Left ventricle myocardium inferior (tissue), 1 donor: ENCODE measurements around the gene C9orf40. TPM values are rescaled to one million over a fixed set of nuclear protein-coding genes. Genes with fewer than 3 reads are reported as not detected.
A peak's percentile ranks its signal among the peaks of the same experiment; 100 is the strongest.

Experiments
- DNase-seq: peaks from one replicate; pipeline ENCODE4 v3.0.0-alpha.2; 2020
- H3K27ac ChIP-seq: fragments of 200-600 bp; replicated peaks from 2 replicates; pipeline ENCODE4 v1.8.0; 2021
- H3K27me3 ChIP-seq: fragments of 200-600 bp; 2 replicates; pipeline ENCODE4 v1.8.0; 2021; ENCODE audit warnings: low read depth
- H3K36me3 ChIP-seq: fragments of 200-600 bp; 2 replicates; pipeline ENCODE4 v1.8.0; 2021
- H3K4me1 ChIP-seq: fragments of 200-600 bp; 2 replicates; pipeline ENCODE4 v1.8.0; 2021
- H3K4me3 ChIP-seq: fragments of 200-600 bp; 2 replicates; pipeline ENCODE4 v1.8.0; 2021; ENCODE audit warnings: mild to moderate bottlenecking, moderate library complexity
- H3K9me3 ChIP-seq: fragments of 200-600 bp; replicated peaks from 2 replicates; pipeline ENCODE4 v1.8.0; 2021
- intact Hi-C: fragments of 100-400 bp; cut with micrococcal nuclease; formaldehyde crosslinking; loops from one replicate; pipeline ENCODE4 v1.11.0; 2022
- total RNA-seq: library from RNA; stranded (reverse); fragmentation: NEBNext Ultra II Directional; extraction: Animal tissue kit (Norgen Biotek cat#: 25700); gene quantifications from one replicate; pipeline ENCODE4 v1.2.1, GENCODE V29; 2021
- TF ChIP-seq, protein P1 (sequence below): fragments of 200-600 bp; IDR thresholded peaks from 2 replicates; pipeline ENCODE4 v1.8.0; 2021; ENCODE audit warnings: antibody characterized with exemption, mild to moderate bottlenecking, borderline replicate concordance
- donor health status: DM: no; HTN: yes; CAD: no; lungs with severe emphysema.

The C9orf40 gene
- total RNA-seq, 1 donor from 2014 or later = 2.0 TPM

DNA sequence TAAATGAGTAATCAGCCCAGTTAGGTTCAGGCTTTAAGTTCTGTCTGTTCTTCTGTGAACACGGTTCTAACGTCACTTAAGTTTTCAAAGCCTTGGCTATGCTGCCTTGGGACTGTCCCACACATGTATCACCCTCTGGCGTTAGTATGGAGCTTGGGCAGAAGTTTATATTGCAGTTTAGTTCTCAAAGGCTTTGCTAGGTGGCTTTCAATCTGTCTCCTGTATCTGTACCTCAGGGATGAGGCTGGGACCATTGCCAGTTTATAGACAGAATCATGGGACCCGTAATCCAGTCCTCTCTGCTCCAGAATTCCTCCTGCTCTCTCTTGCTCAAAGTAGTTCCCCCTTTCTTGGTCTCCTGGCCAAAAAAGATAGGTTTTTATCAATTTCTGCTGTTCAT, 12.1 kb downstream of the C9orf40 start:
- Histone ChIP-seq H3K27ac (no peak overlapping the region), H3K27me3 (no peaks in the 10 kb centered on the region), H3K9me3 (no peaks in the 10 kb centered on the region), H3K4me1 (no peaks in the 10 kb centered on the region), H3K4me3 (no peak overlapping the region), H3K36me3 (no peaks in the 10 kb centered on the region)
- TF ChIP-seq, protein P1, sequence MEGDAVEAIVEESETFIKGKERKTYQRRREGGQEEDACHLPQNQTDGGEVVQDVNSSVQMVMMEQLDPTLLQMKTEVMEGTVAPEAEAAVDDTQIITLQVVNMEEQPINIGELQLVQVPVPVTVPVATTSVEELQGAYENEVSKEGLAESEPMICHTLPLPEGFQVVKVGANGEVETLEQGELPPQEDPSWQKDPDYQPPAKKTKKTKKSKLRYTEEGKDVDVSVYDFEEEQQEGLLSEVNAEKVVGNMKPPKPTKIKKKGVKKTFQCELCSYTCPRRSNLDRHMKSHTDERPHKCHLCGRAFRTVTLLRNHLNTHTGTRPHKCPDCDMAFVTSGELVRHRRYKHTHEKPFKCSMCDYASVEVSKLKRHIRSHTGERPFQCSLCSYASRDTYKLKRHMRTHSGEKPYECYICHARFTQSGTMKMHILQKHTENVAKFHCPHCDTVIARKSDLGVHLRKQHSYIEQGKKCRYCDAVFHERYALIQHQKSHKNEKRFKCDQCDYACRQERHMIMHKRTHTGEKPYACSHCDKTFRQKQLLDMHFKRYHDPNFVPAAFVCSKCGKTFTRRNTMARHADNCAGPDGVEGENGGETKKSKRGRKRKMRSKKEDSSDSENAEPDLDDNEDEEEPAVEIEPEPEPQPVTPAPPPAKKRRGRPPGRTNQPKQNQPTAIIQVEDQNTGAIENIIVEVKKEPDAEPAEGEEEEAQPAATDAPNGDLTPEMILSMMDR = peak; percentile 20
- no peak for DNase-seq
- intact Hi-C loops = no loop called here

DNA sequence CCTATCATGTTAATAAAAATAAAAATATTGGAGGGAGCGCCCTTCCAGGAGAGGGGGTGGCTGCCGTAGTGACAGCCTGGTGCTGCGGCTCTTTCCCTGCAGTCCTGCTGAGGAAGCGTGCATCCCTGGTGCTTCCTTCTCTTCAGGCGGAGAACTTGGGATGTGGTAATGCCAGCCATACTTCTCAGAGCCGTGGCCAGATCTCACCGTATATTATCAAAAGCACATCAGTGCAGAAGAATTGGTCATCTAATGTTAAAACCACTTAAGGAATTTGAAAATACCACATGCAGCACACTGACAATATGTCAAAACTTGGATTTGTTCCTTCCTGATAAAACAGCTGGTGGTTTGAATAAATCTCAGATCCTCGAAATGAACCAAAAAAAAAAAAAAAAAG, 17.7 kb downstream of the C9orf40 start:
- intact Hi-C loops = no loop called here
- no peak overlapping the region for H3K4me3 ChIP-seq
- H3K9me3 ChIP-seq = peaks cover 17% of the 10 kb centered on the region
- TF ChIP-seq, protein P1 = no peak
- H3K27me3 ChIP-seq = no peaks in the 10 kb centered on the region
- no peak overlapping the region for H3K27ac ChIP-seq
- no peaks in the 10 kb centered on the region for H3K4me1 ChIP-seq
- no peak for DNase-seq
- H3K36me3 ChIP-seq = no peaks in the 10 kb centered on the region

DNA sequence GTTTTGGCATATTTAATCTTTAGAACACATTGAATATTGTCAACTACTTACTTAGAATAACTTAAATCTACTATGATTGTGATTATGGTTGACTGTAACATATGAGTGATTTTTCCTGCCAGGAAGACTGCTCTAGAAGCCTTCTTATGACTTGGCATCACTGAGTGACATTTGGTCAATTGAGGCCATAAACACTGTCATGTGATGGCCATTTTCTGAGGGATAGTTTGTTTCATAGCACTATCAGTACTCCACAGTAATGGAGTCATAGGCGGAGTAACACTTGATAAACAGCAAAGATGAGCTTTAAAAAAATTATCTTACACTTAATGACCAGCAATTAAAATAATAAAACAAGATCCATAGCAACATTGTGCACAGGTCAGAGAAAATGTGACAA, 31.0 kb downstream of the C9orf40 start:
- Histone ChIP-seq H3K27me3 (no peaks in the 10 kb centered on the region), H3K36me3 (no peaks in the 10 kb centered on the region), H3K9me3 (no peaks in the 10 kb centered on the region), H3K4me1 (no peaks in the 10 kb centered on the region), H3K27ac (no peak overlapping the region), H3K4me3 (no peak overlapping the region)
- TF ChIP-seq, protein P1 = no peak
- no peak for DNase-seq
- intact Hi-C loops = no loop called here

DNA sequence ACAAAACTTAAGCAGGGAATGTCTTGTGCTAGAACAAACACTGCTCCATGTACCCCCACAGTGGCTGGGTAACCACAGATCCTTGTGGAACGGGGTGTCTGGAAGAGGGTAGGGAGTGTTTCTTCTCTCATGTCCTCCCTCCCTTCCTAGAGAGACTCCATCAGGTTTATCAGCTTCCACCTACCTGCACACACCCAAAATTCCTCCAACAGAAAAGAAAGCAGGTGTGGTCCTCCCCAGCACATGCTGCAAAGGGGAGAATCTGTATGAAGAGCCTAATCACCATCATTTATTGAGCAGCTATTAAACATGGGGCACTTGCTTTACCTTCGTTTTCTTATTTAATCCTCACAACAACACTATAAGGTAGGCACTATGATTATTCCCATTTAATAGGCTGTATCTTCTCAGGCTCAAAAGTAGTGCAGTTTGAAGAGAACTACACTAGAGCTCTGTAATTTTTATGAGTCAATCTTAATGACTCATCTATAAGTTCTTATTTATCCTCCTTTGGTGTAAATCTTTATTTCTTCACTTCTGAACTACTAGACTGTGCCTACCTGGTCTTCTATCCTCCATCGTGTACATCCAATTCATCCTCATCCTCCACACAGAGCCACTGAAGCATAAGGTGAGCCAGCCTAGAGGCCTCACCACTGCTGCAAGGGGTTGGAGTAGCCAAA, 31.6 kb downstream of the C9orf40 start:
- Histone ChIP-seq H3K4me3 (no peak overlapping the region), H3K4me1 (no peaks in the 10 kb centered on the region), H3K9me3 (no peaks in the 10 kb centered on the region), H3K27me3 (no peaks in the 10 kb centered on the region), H3K27ac (no peak overlapping the region), H3K36me3 (no peaks in the 10 kb centered on the region)
- TF ChIP-seq, protein P1 = no peak
- DNase-seq = no peak
- intact Hi-C loops = no loop called here

DNA sequence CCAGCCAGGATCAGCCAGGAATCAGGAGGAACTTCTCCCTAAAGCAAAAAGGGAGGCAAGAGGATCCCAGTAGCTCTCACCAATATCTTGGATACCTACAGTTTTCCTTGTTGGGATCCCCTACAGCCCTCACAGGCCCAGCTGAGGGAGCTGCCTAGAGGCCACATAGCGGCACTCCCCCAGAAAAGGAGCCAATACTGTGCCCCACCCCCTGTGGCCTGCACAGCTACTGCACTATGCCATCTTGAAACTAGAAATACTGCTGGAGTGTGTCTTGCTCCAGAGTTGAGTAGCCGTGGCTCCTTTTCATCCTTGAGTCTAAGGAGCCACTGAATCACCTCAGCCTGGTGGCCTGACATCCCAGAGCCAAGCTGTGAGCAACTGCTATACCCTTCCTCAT, 42.7 kb downstream of the C9orf40 start:
- TF ChIP-seq, protein P1 = no peak
- Histone ChIP-seq H3K9me3 (peaks cover 26% of the 10 kb centered on the region), H3K36me3 (no peaks in the 10 kb centered on the region), H3K27ac (no peak overlapping the region), H3K4me3 (no peak overlapping the region), H3K27me3 (peaks cover 8% of the 10 kb centered on the region), H3K4me1 (no peaks in the 10 kb centered on the region)
- intact Hi-C loops = loop anchor here (10.0 kb wide), 1 partner anchor 55 kb away; no protein-coding TSS in a partner anchor
- no peak for DNase-seq
